Mucosa of stomach (tissue), 1 donor: Measurements from ENCODE around the gene IFT57.

ENCODE experiments used
- H3K27me3 ChIP-seq: one replicate; pipeline ENCODE4 v1.7.0; 2013; ENCODE audit warnings: mild to moderate bottlenecking, low read length; ENCODE audit not compliant: control insufficient read depth, insufficient read depth
- H3K36me3 ChIP-seq: one replicate; pipeline ENCODE4 v1.7.0; 2013; ENCODE audit warnings: low read length; ENCODE audit not compliant: control insufficient read depth, insufficient read depth
- H3K4me1 ChIP-seq: one replicate; pipeline ENCODE4 v1.7.0; 2013; ENCODE audit warnings: mild to moderate bottlenecking, low read length; ENCODE audit not compliant: control insufficient read depth, insufficient read depth
- H3K4me3 ChIP-seq: one replicate; pipeline ENCODE4 v1.7.0; 2013; ENCODE audit warnings: low read length
- H3K9ac ChIP-seq: one replicate; pipeline ENCODE4 v1.7.0; 2013; ENCODE audit warnings: mild to moderate bottlenecking, low read length, moderate library complexity
- H3K9me3 ChIP-seq: one replicate; pipeline ENCODE4 v1.7.0; 2013; ENCODE audit warnings: mild to moderate bottlenecking, low read length, moderate library complexity; ENCODE audit not compliant: control insufficient read depth
- donor health status: Pancreatic carcinoma.

The IFT57 gene

GRCh38 chr3:108183181-108183580 is 39.0 kb downstream of the IFT57 start:
- Histone ChIP-seq H3K36me3 (no peaks in the 10 kb centered on the region), H3K9ac (no peak overlapping the region), H3K4me1 (no peaks in the 10 kb centered on the region), H3K27me3 (no peaks in the 10 kb centered on the region), H3K4me3 (no peak overlapping the region), H3K9me3 (no peaks in the 10 kb centered on the region)

DNA sequence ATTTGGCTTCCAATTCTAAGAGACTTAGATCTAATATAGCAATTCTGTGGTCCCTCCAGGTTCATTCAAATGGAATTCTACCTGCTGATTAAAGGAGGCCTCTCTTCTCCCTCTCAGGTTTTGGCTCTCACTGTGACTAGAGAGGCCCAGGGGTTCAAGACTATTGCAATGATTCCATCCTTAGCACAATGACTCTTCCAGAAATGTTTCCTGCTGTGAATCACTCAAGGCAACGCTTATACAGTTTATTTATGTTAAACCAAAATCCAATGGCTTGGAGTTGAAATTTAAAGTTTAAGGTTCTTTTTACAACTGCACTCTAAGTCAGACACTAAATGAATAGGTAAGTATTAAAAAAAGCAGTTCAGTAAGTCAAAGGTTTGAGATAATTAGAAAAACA is 39.9 kb downstream of the IFT57 start:
- no peaks in the 10 kb centered on the region for H3K36me3 ChIP-seq
- H3K9me3 ChIP-seq, result no peaks in the 10 kb centered on the region
- H3K4me1 ChIP-seq, result no peaks in the 10 kb centered on the region
- H3K27me3 ChIP-seq, result no peaks in the 10 kb centered on the region
- no peak overlapping the region for H3K9ac ChIP-seq
- H3K4me3 ChIP-seq, result no peak overlapping the region

DNA sequence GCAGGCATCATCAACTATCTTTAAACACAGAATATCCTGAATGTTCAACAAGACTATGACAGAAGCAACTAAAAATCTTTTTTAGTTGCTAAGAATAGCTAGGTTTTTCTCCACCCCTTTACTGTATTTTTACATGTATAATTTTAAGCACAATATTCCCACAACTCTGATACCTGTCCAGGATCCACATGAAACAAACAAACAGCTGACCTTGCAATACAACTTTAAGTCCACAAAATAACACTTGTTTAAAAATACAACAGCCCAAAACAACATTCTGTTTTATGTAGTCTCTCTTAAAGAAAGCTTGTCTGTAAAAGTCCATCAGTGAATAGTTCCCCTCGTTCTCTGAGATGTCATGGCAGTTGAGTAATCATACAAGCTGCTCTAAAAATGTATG is 41.1 kb downstream of the IFT57 start:
- H3K4me3 ChIP-seq, result no peak overlapping the region
- H3K27me3 ChIP-seq, result no peaks in the 10 kb centered on the region
- H3K9ac ChIP-seq, result no peak overlapping the region
- no peaks in the 10 kb centered on the region for H3K36me3 ChIP-seq
- no peaks in the 10 kb centered on the region for H3K4me1 ChIP-seq
- H3K9me3 ChIP-seq, result no peaks in the 10 kb centered on the region

DNA sequence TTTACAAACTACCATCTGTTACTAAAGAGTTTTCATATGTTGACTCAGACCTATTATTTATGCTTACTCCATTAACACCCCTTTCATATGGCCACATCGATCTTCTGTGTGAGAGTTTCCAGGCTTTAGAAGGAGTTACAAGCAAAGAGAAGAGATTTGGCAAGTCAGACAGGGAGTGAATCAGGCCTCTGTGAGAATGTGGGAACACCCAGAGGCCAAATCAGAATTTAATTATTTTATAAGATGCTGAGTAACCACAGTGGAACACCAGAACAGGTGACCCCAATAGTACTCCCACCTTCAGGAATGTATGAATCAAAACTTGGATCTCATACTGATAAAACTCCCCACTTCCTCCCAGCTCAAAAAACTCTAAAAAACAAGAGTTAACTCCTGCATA is 42.0 kb downstream of the IFT57 start:
- H3K9me3 ChIP-seq, result no peaks in the 10 kb centered on the region
- H3K4me3 ChIP-seq, result no peak overlapping the region
- no peak overlapping the region for H3K9ac ChIP-seq
- no peaks in the 10 kb centered on the region for H3K4me1 ChIP-seq
- no peaks in the 10 kb centered on the region for H3K27me3 ChIP-seq
- H3K36me3 ChIP-seq, result no peaks in the 10 kb centered on the region

DNA sequence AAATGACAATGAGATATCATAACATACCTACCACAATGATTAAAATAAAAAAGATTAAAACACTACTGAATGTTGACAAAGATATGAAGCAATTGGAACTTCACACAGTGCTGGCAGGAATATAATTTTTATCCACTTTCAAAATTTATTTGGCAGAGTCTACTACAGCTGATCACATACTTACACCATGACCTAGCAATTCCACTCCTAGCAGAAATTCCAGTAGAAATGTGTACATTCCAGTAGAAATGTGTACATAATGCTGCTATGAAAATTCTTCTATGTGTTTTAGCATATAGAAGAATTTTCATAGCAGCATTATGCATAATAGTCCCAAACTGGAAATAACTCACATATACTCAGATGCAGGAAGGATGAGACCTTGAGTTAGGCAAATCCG is 43.5 kb downstream of the IFT57 start:
- no peaks in the 10 kb centered on the region for H3K27me3 ChIP-seq
- H3K36me3 ChIP-seq, result no peaks in the 10 kb centered on the region
- no peak overlapping the region for H3K4me3 ChIP-seq
- no peaks in the 10 kb centered on the region for H3K4me1 ChIP-seq
- H3K9ac ChIP-seq, result no peak overlapping the region
- H3K9me3 ChIP-seq, result no peaks in the 10 kb centered on the region

DNA sequence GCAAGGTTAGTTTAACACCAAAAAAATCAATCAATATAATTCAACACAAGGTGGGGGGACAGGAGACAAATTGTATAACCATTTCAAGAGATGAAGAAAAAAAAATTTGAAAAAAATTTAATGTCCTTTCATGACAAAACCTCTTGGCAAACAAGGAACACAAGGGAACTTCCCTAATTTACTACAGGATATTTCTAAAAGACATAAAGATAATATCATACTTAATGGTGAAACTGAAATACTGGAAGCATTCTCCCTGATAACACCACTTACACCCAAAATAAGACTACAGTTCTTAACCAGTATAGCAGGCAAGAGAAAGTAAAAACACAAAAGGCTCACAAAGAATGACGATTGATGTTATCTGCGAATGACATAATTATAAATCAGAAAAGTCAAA is 44.7 kb downstream of the IFT57 start:
- no peaks in the 10 kb centered on the region for H3K27me3 ChIP-seq
- no peaks in the 10 kb centered on the region for H3K36me3 ChIP-seq
- no peak overlapping the region for H3K9ac ChIP-seq

DNA sequence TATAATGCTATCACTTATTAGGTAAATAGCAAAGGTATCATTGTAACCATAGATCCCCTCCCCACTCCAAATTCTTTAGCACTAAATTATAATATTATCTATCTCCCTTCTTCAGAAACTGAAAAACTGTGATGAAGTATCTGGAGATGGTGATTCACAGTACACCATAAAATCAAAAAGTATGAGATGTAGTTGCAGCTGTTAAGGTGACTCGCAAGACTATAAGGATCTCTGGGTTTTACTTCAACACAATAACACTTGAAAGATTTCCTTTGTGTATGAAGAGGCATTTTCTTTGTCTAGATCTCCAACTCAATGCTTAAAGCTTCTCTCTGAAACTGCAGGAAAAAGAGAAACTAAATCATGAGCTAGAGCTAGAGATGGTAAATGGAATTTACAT is 46.9 kb downstream of the IFT57 start:
- Histone ChIP-seq H3K4me1 (no peaks in the 10 kb centered on the region), H3K27me3 (no peaks in the 10 kb centered on the region), H3K9ac (no peak overlapping the region), H3K4me3 (no peak overlapping the region), H3K9me3 (no peaks in the 10 kb centered on the region), H3K36me3 (no peaks in the 10 kb centered on the region)

More for the DNA sequence above, 44.7 kb downstream of the IFT57 start:
- H3K4me1 ChIP-seq, result no peaks in the 10 kb centered on the region
- no peaks in the 10 kb centered on the region for H3K9me3 ChIP-seq
- H3K4me3 ChIP-seq, result no peak overlapping the region

GRCh38 chr3:108171106-108171505 is 51.1 kb downstream of the IFT57 start:
- H3K4me1 ChIP-seq, result no peaks in the 10 kb centered on the region
- H3K36me3 ChIP-seq, result no peaks in the 10 kb centered on the region
- H3K4me3 ChIP-seq, result no peak overlapping the region
- H3K9ac ChIP-seq, result no peak overlapping the region
- no peaks in the 10 kb centered on the region for H3K27me3 ChIP-seq
- H3K9me3 ChIP-seq, result no peaks in the 10 kb centered on the region

- no peaks in the 10 kb centered on the region for H3K36me3 ChIP-seq
- no peaks in the 10 kb centered on the region for H3K27me3 ChIP-seq
- no peak overlapping the region for H3K9ac ChIP-seq
- no peaks in the 10 kb centered on the region for H3K9me3 ChIP-seq
- no peaks in the 10 kb centered on the region for H3K4me1 ChIP-seq
- H3K4me3 ChIP-seq, result no peak overlapping the region
These were observed 57.8 kb downstream of the IFT57 start for GRCh38 chr3:108164391-108164790.

GRCh38 chr3:108159865-108160264 is 62.4 kb downstream of the IFT57 start:
- Histone ChIP-seq H3K36me3 (no peaks in the 10 kb centered on the region), H3K27me3 (no peaks in the 10 kb centered on the region), H3K4me1 (no peaks in the 10 kb centered on the region), H3K9ac (no peak overlapping the region), H3K9me3 (no peaks in the 10 kb centered on the region), H3K4me3 (no peak overlapping the region)

GRCh38 chr3:108159105-108159504 is 63.1 kb downstream of the IFT57 start:
- H3K4me1 ChIP-seq, result no peaks in the 10 kb centered on the region
- no peaks in the 10 kb centered on the region for H3K9me3 ChIP-seq
- H3K9ac ChIP-seq, result no peak overlapping the region

GRCh38 chr3:108158251-108158650 is 64.0 kb downstream of the IFT57 start:
- Histone ChIP-seq H3K4me1 (peaks cover under 1% of the 10 kb centered on the region), H3K27me3 (no peaks in the 10 kb centered on the region), H3K36me3 (no peaks in the 10 kb centered on the region), H3K4me3 (no peak overlapping the region), H3K9me3 (no peaks in the 10 kb centered on the region), H3K9ac (no peak overlapping the region)

More at GRCh38 chr3:108159105-108159504, 63.1 kb downstream of the IFT57 start:
- Histone ChIP-seq H3K27me3 (no peaks in the 10 kb centered on the region), H3K4me3 (no peak overlapping the region), H3K36me3 (no peaks in the 10 kb centered on the region)

DNA sequence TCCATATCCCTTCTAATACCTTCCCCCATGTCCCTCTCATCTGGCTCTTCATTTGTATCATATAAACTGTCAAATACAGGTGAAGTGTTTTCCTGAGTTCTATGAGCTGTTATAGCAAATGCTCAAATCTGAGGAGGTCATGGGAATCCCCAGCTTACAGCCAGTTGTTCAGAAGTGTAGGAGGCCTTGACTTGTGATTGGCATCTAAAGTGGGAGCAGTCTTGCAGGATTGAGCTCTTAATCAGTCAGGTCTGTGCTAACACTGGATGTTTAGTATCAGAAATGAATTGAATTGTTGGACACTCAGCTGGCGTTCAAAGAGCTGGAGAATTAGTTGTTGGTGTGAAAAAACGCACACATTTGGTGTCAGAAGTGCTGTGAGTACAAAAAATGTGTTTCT is 65.0 kb downstream of the IFT57 start:
- Histone ChIP-seq H3K4me1 (peaks cover 10% of the 10 kb centered on the region), H3K9ac (no peak overlapping the region), H3K4me3 (no peak overlapping the region), H3K9me3 (no peaks in the 10 kb centered on the region), H3K36me3 (no peaks in the 10 kb centered on the region), H3K27me3 (no peaks in the 10 kb centered on the region)
